ENCODE data around the gene ARHGEF38. TPM values are rescaled to one million over a fixed set of nuclear protein-coding genes. Genes with fewer than 3 reads are reported as not detected.

ARHGEF38 gene
- total RNA-seq, 1 donor from 2014 or later = not detected

DNA sequence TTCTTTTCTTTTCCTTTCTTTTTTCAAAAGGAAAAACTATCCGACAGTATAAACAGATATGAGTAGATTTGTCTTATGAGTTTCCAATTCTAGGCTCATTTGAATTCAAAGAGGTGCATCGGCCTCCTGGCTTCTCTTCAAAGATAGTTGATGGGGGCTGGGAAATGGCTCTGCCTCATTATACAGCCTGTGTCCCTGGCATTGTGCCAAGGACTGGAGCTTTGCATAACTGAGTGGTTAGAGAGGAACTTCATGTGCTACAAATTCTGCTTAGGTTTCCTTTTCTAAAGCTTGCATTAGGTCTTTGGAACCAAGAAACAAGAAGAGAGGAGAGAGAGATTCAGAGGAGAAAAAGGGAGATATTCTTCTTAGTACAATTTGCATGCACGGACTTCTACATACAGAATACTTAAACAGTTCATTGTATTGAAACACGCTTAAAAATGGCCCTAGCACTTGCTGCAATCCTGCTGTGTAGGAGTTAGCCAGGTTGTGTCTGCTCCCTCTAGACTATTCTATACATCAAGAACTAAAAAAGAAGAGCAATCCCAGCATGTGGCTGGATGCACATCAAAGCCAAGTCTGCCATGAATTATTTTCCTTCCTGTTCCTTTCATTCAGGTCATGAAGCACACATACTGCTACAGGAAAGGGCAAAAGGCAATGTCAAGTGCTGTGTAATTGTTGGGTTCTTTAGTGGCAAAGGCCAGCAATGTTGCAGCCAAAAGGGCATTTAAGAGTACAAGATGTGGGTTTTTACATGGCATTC is 85.2 kb downstream of the ARHGEF38 start:
- H3K27me3 ChIP-seq (ENCODE audit: insufficient read depth, low read length) = no peaks in the 10 kb centered on the region
- H4K20me1 ChIP-seq (ENCODE audit: insufficient read depth, low read length) = no peaks in the 10 kb centered on the region
- TF ChIP-seq, protein P1, sequence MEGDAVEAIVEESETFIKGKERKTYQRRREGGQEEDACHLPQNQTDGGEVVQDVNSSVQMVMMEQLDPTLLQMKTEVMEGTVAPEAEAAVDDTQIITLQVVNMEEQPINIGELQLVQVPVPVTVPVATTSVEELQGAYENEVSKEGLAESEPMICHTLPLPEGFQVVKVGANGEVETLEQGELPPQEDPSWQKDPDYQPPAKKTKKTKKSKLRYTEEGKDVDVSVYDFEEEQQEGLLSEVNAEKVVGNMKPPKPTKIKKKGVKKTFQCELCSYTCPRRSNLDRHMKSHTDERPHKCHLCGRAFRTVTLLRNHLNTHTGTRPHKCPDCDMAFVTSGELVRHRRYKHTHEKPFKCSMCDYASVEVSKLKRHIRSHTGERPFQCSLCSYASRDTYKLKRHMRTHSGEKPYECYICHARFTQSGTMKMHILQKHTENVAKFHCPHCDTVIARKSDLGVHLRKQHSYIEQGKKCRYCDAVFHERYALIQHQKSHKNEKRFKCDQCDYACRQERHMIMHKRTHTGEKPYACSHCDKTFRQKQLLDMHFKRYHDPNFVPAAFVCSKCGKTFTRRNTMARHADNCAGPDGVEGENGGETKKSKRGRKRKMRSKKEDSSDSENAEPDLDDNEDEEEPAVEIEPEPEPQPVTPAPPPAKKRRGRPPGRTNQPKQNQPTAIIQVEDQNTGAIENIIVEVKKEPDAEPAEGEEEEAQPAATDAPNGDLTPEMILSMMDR (IDR thresholded peaks at IDR 0.05; ENCODE audit: insufficient read depth, low read depth, low read length) = no peak
- TF ChIP-seq EZH2 (IDR thresholded peaks at IDR 0.05; ENCODE audit: insufficient read depth, low read length) = no peak
- FAIRE-seq = no peak
- Mint-ChIP-seq H3K9me3 (ENCODE audit: unreplicated experiment) (no peaks in the 10 kb centered on the region), H3K27ac (ENCODE audit: unreplicated experiment) (no peak overlapping the region), H3K4me3 (ENCODE audit: unreplicated experiment) (no peak overlapping the region), H3K36me3 (ENCODE audit: low read depth, unreplicated experiment) (no peaks in the 10 kb centered on the region), H3K4me1 (ENCODE audit: low read depth, unreplicated experiment) (peaks cover 8% of the 10 kb centered on the region), H3K27me3 (ENCODE audit: low read depth, unreplicated experiment) (no peaks in the 10 kb centered on the region)
- H3K9ac ChIP-seq (ENCODE audit: low read length) = no peak overlapping the region
- no peak overlapping the region for H3K4me3 ChIP-seq (ENCODE audit: insufficient read depth, low read depth, low read length)
- no peak overlapping the region for H2AFZ ChIP-seq (ENCODE audit: low read depth, low read length)
- H3K27ac ChIP-seq (ENCODE audit: low read depth, low read length) = no peak overlapping the region
- H3K36me3 ChIP-seq (ENCODE audit: insufficient read depth, low read length) = no peaks in the 10 kb centered on the region
- H3K9me3 ChIP-seq (ENCODE audit: insufficient read depth, low read depth, low read length) = no peaks in the 10 kb centered on the region
- peak; percentile 15 for DNase-seq (ENCODE audit: low read depth)
- peaks cover 3% of the 10 kb centered on the region for H3K4me1 ChIP-seq (ENCODE audit: insufficient read depth, low read length)
- H3K4me2 ChIP-seq (ENCODE audit: low read length) = no peak overlapping the region
- H3K79me2 ChIP-seq (ENCODE audit: insufficient read depth, low read length) = no peaks in the 10 kb centered on the region

DNA sequence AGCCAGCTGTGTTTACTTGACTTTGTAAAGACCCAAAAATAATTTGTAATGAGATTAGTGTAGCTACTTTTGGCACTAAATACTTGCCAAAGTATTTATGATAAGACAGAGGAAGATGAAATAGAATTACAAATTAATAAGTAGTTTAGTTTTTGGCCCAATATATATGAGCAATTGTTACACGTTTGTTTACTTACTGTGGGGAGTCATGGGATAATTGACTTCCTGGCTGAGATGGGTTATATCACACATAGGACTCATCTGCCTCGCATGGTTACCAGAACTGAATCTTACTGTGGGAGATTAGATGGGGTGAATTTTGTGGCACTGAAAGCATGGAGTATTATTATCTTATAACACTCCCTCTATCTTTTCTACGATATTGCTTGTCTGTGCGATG is 89.4 kb downstream of the ARHGEF38 start:
- FAIRE-seq = no peak
- Histone ChIP-seq H3K4me3 (ENCODE audit: insufficient read depth, low read depth, low read length) (no peak overlapping the region), H3K79me2 (ENCODE audit: insufficient read depth, low read length) (no peaks in the 10 kb centered on the region), H2AFZ (ENCODE audit: low read depth, low read length) (no peak overlapping the region), H3K4me2 (ENCODE audit: low read length) (no peak overlapping the region), H3K27ac (ENCODE audit: low read depth, low read length) (no peak overlapping the region), H4K20me1 (ENCODE audit: insufficient read depth, low read length) (no peaks in the 10 kb centered on the region), H3K36me3 (ENCODE audit: insufficient read depth, low read length) (no peaks in the 10 kb centered on the region), H3K9me3 (ENCODE audit: insufficient read depth, low read depth, low read length) (no peaks in the 10 kb centered on the region), H3K27me3 (ENCODE audit: insufficient read depth, low read length) (no peaks in the 10 kb centered on the region), H3K9ac (ENCODE audit: low read length) (no peak overlapping the region), H3K4me1 (ENCODE audit: insufficient read depth, low read length) (peaks cover 3% of the 10 kb centered on the region)
- Mint-ChIP-seq H3K27ac (ENCODE audit: unreplicated experiment) (no peak overlapping the region), H3K4me3 (ENCODE audit: unreplicated experiment) (no peak overlapping the region), H3K27me3 (ENCODE audit: low read depth, unreplicated experiment) (no peaks in the 10 kb centered on the region), H3K36me3 (ENCODE audit: low read depth, unreplicated experiment) (no peaks in the 10 kb centered on the region), H3K9me3 (ENCODE audit: unreplicated experiment) (no peaks in the 10 kb centered on the region), H3K4me1 (ENCODE audit: low read depth, unreplicated experiment) (peaks cover 11% of the 10 kb centered on the region)
- DNase-seq (ENCODE audit: low read depth) = no peak
- TF ChIP-seq EZH2 (IDR thresholded peaks at IDR 0.05; ENCODE audit: insufficient read depth, low read length) = no peak
- TF ChIP-seq, protein P1 (IDR thresholded peaks at IDR 0.05; ENCODE audit: insufficient read depth, low read depth, low read length) = no peak

DNA sequence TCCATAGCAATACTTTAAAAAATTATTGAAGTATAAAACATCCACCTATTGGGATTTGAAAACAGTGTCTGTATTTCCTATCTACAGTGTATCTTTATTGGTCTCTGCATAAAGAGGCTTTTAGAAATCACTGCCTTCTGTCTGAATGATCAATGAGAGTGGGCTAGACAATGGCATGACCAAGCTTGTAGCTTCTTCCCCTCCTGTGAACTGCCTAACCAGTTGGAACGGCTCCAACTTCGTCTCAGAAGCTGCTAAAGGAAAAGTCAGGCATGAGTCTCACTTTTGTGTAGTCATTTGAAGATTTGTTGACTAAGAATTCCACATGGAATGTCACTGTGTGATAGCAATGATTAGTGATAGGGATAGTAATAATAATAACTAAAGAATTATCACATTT is 91.8 kb downstream of the ARHGEF38 start:
- Mint-ChIP-seq H3K27ac (ENCODE audit: unreplicated experiment) (no peak overlapping the region), H3K4me1 (ENCODE audit: low read depth, unreplicated experiment) (peaks cover 3% of the 10 kb centered on the region), H3K4me3 (ENCODE audit: unreplicated experiment) (no peak overlapping the region), H3K36me3 (ENCODE audit: low read depth, unreplicated experiment) (no peaks in the 10 kb centered on the region), H3K9me3 (ENCODE audit: unreplicated experiment) (no peaks in the 10 kb centered on the region), H3K27me3 (ENCODE audit: low read depth, unreplicated experiment) (no peaks in the 10 kb centered on the region)
- H3K4me1 ChIP-seq (ENCODE audit: insufficient read depth, low read length) = no peaks in the 10 kb centered on the region
- H3K27ac ChIP-seq (ENCODE audit: low read depth, low read length) = no peak overlapping the region
- FAIRE-seq = no peak
- H4K20me1 ChIP-seq (ENCODE audit: insufficient read depth, low read length) = no peaks in the 10 kb centered on the region
- TF ChIP-seq, protein P1 (IDR thresholded peaks at IDR 0.05; ENCODE audit: insufficient read depth, low read depth, low read length) = no peak
- no peak for TF ChIP-seq EZH2 (IDR thresholded peaks at IDR 0.05; ENCODE audit: insufficient read depth, low read length)
- H3K4me3 ChIP-seq (ENCODE audit: insufficient read depth, low read depth, low read length) = no peak overlapping the region
- H3K27me3 ChIP-seq (ENCODE audit: insufficient read depth, low read length) = no peaks in the 10 kb centered on the region
- no peaks in the 10 kb centered on the region for H3K36me3 ChIP-seq (ENCODE audit: insufficient read depth, low read length)
- H3K9ac ChIP-seq (ENCODE audit: low read length) = no peak overlapping the region
- DNase-seq (ENCODE audit: low read depth) = no peak
- H3K79me2 ChIP-seq (ENCODE audit: insufficient read depth, low read length) = no peaks in the 10 kb centered on the region
- H2AFZ ChIP-seq (ENCODE audit: low read depth, low read length) = no peak overlapping the region
- no peak overlapping the region for H3K4me2 ChIP-seq (ENCODE audit: low read length)
- no peaks in the 10 kb centered on the region for H3K9me3 ChIP-seq (ENCODE audit: insufficient read depth, low read depth, low read length)

Measured in astrocyte (in vitro differentiated cells and primary cell).